ENCODE measurements around the gene CPA2.

- TF ChIP-seq CTCF (IDR thresholded peaks at IDR 0.05) (no peak), ESRRA (CRISPR knock-in tag; IDR thresholded peaks at IDR 0.05; ENCODE audit: borderline replicate concordance) (no peak), ATF3 (CRISPR knock-in tag; conservative IDR thresholded peaks at IDR 0.05) (no peak), USF2 (CRISPR knock-in tag; IDR thresholded peaks at IDR 0.05) (no peak), E2F5 (CRISPR knock-in tag; IDR thresholded peaks at IDR 0.05) (no peak)
Measured at GRCh38 chr7:130303127-130303526, 36.5 kb downstream of the CPA2 start.
